ENCODE data around the gene GABRP. TPM values are rescaled to one million over a fixed set of nuclear protein-coding genes. Genes with fewer than 3 reads are reported as not detected.

GABRP gene
- under 1 TPM in 1 of 2 donors, not detected in 1; 0.16 TPM for total RNA-seq

- Histone ChIP-seq H3K4me1 (no peaks in the 10 kb centered on the region), H3K27ac (no peak within 1 kb of the TSS), H3K4me3 (no peak within 1 kb of the TSS), H3K27me3 (no peaks in the 10 kb centered on the region), H3K9me3 (no peaks in the 10 kb centered on the region), H3K36me3 (no peaks in the 10 kb centered on the region)
- TF ChIP-seq CTCF (IDR thresholded peaks at IDR 0.05): no peak
- DNase-seq (ENCODE audit: low spot score): no peak
Measured at GRCh38 chr5:170783498-170784247, at the start of gene GABRP. GABRP (plus strand) TSS chr5:170783725; CDS start chr5:170788616, 4,891 bp downstream.

- H3K4me1 ChIP-seq: no peaks in the 10 kb centered on the region
- TF ChIP-seq CTCF (IDR thresholded peaks at IDR 0.05): no peak
- no peak overlapping the region for H3K4me3 ChIP-seq
- peak; percentile 13 for DNase-seq (ENCODE audit: low spot score)
- H3K9me3 ChIP-seq: peaks cover 0 to 16% of the 10 kb centered on the region in 2 donors
- H3K27ac ChIP-seq: no peak overlapping the region
- no peaks in the 10 kb centered on the region for H3K27me3 ChIP-seq
- no peaks in the 10 kb centered on the region for H3K36me3 ChIP-seq
Measured at GRCh38 chr5:170736966-170737365, 46.6 kb upstream of the GABRP start.

- Histone ChIP-seq H3K9me3 (peaks cover 0 to 16% of the 10 kb centered on the region in 2 donors), H3K36me3 (no peaks in the 10 kb centered on the region), H3K27me3 (no peaks in the 10 kb centered on the region), H3K27ac (no peak overlapping the region), H3K4me3 (no peak overlapping the region), H3K4me1 (no peaks in the 10 kb centered on the region)
- peak; percentile 4 for DNase-seq (ENCODE audit: low spot score)
- TF ChIP-seq CTCF (IDR thresholded peaks at IDR 0.05): no peak
Measured at GRCh38 chr5:170737591-170737990, 45.9 kb upstream of the GABRP start.

GRCh38 chr5:170738840-170739239 is 44.7 kb upstream of the GABRP start:
- no peaks in the 10 kb centered on the region for H3K27me3 ChIP-seq
- no peaks in the 10 kb centered on the region for H3K36me3 ChIP-seq
- H3K9me3 ChIP-seq: peaks cover 0 to 16% of the 10 kb centered on the region in 2 donors
- DNase-seq (ENCODE audit: low spot score): peak; percentile 40
- no peak overlapping the region for H3K4me3 ChIP-seq
- no peak overlapping the region for H3K27ac ChIP-seq
- TF ChIP-seq CTCF (IDR thresholded peaks at IDR 0.05): no peak
- H3K4me1 ChIP-seq: peaks cover 0 to under 1% of the 10 kb centered on the region in 2 donors

- H3K9me3 ChIP-seq: peaks cover 0 to 16% of the 10 kb centered on the region in 2 donors
- peaks cover 0 to 6% of the 10 kb centered on the region in 2 donors for H3K4me1 ChIP-seq
- H3K4me3 ChIP-seq: no peak overlapping the region
- peak; percentile 23 for DNase-seq (ENCODE audit: low spot score)
- no peak overlapping the region for H3K27ac ChIP-seq
- no peak for TF ChIP-seq CTCF (IDR thresholded peaks at IDR 0.05)
- H3K27me3 ChIP-seq: no peaks in the 10 kb centered on the region
- no peaks in the 10 kb centered on the region for H3K36me3 ChIP-seq
Measured at GRCh38 chr5:170739446-170739845, 44.1 kb upstream of the GABRP start.
